Right ventricle myocardium superior (tissue), 1 donor: ENCODE results near the gene UBASH3A. TPM values are rescaled to one million over a fixed set of nuclear protein-coding genes. Genes with fewer than 3 reads are reported as not detected.

ENCODE experiments used
- ATAC-seq: fragments of 200-7000 bp; cut with Tn5 transposase; one replicate; pipeline ENCODE4 v1.9.1; 2020; ENCODE audit warnings: mild to moderate bottlenecking; ENCODE audit not compliant: poor library complexity
- DNase-seq: peaks from one replicate; pipeline ENCODE4 v3.0.0-alpha.2; 2020
- intact Hi-C: fragments of 100-400 bp; cut with DNase I; formaldehyde crosslinking; loops from one replicate; pipeline ENCODE4 v1.11.2; 2022
- total RNA-seq: library from RNA; stranded (reverse); fragmentation: NEBNext Ultra II Directional; extraction: Animal tissue kit (Norgen Biotek cat#: 25700); gene quantifications from one replicate; pipeline ENCODE4 v1.2.1, GENCODE V29; 2021
- donor health status: DM: no; HTN: yes; CAD: no; lungs with severe emphysema.

UBASH3A gene
- total RNA-seq, 1 donor from 2014 or later, result not detected

DNA sequence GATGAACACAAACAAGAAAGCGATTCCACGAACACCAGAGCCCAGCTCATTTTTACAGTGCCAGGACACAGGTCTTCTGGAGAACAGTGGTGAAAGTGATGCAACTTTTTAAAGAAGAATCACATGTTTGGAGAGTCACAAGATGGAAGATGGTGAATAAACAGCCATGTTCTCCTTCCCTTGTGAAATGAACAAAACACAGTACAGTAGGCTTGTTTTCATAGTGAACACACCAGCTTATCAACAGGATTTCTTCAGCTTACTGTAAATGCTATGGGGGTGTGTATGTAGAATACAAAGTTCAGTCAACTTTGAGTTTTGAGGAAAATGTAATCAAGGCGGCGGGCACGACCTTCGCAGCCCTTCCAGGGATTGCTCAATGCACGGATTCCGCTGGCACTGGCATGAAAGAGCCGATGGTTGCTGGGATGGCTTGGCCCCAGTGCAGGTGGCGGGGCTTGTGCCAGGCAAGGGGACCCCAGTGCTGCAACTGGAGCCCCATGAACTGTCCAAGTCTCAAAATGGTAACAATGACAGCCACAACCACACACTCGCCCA, 17.6 kb upstream of the UBASH3A start:
- intact Hi-C loops, result no loop called here
- DNase-seq, result no peak
- no peak for ATAC-seq

DNA sequence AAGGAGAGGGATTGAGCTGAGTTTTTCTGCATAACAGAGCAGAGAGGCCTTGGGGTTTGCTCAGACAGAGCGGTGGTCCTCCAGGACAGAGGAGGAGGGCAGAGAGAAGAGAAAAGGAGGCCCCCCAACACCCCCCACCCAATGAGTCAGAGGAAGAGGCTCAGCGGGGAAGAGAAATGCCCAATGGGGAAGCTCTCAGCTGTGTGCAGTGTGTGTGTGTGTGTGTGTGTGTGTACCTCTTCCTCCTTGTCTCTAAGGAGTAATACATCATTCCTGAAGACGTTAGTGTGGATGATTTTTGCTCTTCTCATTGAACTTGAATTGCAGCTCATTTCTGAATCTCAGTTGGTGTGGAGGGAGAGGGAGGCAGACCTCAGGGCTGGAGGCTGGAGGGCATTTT, 16.5 kb upstream of the UBASH3A start:
- intact Hi-C loops, result no loop called here
- ATAC-seq, result no peak
- no peak for DNase-seq

DNA sequence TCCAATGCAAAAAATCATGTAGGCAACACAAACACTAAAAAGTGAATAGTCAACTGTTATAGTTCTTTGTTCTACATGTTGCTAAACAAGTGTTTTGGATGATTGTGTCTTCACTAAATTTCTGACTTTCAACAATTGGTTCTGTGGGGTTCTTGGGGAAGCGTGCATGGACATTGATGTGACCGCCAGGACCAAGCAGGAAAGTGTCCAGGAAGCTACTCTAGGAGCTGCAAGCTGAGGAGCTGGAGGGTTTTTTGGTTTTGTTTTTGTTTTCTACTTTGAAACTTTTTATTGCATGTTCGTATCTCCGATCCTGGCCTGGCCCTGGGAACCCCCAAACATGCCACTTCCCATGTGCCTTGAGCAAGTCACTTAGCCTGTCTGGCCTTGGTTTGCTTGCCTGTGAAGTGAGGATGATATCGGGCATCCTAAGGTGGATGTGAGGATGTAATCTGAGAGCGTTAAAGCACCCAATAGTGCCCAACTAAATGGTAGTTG, 15.8 kb upstream of the UBASH3A start:
- intact Hi-C loops, result no loop called here
- ATAC-seq (no peak), DNase-seq (no peak)

DNA sequence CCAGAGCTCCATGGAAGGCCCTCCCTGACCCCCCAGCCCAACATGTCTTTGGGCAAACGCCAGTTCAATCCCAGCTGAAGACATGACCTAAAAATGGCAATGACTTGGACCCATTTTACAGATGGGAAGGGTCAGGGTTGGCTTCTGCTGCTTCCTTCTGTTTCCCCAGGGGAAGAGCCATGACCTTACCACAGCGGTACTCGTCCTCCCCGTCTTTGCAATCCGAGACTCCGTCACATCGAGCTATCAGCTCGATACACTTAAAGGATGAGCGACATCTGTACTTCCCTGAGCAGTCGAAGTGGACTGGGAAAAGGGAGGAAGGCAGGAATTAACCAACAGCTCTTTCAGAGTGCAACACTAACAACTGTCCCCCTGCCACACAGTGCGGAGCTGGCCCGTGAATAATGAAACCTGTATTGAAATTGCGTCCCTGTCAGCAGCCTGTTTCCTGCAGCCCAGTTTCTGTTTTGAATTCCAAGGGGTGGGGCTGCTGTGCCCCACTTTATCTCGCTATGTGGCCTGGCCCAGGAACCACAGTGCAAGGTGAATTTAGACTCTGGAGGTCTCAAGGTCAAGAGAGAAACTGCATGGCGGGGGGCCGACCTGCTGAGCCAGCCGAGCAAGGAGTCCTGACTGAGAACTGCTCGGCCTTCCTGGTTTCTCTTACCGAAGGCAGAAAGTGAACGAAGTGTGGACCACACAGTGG, 14.8 kb upstream of the UBASH3A start:
- intact Hi-C loops, result no loop called here
- ATAC-seq (peak; percentile 41), DNase-seq (no peak)

DNA sequence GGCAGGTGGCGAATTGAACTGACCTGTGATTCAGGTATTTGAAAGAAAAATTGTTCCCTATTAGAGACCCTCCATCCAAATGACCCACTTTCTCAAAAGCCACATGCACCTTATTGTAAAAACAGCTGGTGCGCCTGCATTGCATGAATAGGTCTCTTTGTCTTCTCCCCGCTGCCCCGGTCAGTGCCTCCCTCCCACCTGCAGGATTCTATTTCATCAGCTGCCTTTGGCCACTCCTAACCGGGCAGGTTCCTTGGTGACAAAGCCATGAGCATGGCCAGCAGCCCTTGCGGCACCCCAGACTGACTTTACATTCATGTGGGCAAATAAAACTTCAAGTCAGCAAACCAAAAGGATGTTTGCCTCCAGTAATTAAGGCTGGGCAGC, 14.3 kb upstream of the UBASH3A start:
- DNase-seq, result no peak

DNA sequence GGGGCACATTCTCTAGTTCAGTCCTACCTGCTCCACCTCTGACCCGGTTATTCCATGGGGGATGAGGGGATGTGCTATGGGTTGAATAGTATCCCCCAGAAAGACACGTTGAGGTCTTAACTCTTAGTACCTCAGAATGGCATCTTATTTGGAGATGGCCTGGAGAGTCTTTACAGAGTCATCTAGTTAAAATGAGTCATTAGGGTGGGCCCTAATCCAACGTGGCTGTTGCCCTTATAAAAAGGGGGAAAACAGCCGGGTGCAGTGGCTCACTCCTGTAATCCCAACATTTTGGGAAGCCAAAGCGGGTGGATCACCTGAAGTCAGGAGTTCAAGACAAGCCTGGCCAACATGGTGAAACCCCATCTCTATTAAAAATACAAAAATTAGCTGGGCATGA, 13.5 kb upstream of the UBASH3A start:
- DNase-seq, result no peak
- ATAC-seq, result no peak
- intact Hi-C loops, result no loop called here

More for the DNA sequence above, 14.3 kb upstream of the UBASH3A start:
- intact Hi-C loops, result no loop called here
- ATAC-seq, result no peak

DNA sequence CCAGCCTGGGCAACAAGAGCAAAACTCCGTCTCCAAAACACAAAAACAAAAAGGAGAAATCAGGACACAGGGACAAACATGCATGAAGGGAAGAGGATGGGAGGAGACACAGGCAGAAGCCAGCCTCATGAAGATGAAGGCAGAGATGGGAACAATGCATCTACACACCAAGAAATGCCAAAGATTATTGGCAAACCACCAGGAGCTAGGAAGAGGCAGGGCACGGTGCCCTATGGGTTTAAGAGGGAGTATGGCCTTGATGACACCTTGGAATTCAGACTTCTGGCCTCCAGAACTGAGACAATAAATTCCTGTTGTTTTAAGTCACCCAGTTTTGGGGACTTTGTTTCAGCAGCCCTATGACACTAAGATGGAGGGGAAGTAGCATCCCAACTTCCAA, 13.0 kb upstream of the UBASH3A start:
- DNase-seq, result no peak
- intact Hi-C loops, result no loop called here
- no peak for ATAC-seq

DNA sequence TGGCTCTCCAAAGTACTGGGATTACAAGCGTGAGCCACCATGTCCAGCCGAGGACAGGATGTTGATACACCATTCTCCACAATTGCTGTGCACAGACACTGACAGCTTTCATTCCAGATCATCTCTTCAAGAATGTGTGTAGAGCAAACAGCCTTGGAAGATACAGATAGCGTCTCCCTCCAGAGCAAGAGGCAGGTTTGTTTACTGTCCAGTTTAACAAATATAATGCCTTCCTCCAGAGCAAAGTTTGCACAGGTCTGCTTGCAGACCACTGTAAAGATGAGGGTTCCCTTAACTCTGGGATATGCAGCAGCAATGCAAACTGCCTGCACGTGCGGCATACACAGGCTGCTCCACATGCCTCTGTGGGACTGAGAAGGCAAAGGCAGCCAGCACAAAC, 12.4 kb upstream of the UBASH3A start:
- ATAC-seq (no peak), DNase-seq (no peak)
- intact Hi-C loops, result no loop called here

DNA sequence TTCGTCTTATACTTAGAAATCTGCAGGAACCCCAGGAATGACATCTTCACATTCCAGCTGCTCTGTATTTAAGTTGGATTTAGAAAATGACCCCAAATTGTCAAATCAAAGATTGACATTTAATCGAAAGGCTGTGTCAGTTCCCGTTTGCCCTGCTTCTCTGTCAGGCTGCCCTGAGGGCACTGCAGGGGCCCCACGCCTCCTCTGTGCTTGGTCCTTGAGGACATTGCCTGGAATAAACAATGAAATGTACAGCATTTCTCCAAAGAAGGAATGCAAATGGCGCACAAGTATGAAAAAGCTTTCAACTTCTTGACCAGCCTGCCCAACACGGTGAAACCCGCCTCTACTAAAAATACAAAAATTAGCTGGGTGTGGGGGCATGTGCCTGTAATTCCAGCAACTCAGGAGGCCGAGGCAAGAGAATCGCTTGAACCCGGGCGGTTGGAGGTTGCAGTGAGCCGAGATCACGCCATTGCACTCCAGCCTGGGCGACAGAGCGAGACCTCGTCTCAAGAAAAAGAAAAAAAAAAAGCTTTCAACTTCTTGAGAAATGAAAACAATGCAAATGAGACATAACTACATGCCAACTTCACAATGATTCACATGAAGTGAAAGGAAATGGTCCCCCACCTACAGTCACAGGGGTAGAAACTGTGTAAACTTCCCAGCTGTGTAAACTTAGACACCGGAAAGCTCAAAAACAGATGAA, 10.8 kb upstream of the UBASH3A start:
- ATAC-seq, result no peak
- intact Hi-C loops, result no loop called here

DNA sequence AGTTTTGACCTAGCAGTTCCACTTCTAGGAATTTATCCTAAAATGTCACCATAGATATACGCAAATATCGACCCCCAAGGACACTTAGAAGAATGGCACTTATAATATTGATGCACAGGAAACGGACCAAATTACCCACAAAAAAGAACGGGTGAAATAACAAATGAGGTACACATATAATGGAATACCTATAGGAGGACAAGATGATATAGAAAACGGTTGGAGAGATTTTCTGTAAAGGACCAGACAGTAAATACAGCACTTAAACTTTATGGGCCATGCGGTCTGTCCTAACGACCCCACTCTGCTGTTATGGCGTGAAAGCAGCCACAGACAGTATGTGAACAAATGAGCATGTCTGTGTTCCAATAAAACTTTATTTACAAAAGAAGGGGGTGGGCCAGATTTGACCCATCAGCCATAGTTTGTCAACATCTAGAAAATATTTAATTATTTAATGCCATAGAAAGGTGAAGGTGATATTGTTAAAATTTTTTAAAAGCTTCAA, 10.2 kb upstream of the UBASH3A start:
- DNase-seq, result no peak
- intact Hi-C loops, result no loop called here

More for the DNA sequence above, 10.8 kb upstream of the UBASH3A start:
- no peak for DNase-seq

DNA sequence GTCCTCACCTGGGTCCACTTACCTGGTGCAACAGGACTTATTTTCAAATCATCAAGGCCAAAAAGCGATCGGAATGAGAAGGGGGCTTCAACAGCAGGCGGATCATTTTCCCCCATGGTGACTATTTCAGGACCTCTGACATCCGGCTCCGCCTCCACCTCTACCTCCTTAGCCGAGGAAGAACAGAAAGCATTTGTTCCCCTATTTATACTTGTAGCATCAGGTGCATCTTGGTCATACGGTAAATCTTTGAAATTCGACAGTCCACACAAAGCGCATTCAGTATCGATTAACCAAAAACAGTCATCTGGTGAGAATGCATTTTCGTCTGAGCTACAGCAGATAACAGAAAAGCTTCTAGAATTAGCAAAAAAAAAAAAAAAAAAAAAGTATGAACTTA, 8.4 kb upstream of the UBASH3A start:
- DNase-seq (no peak), ATAC-seq (no peak)
- intact Hi-C loops, result no loop called here

More for the DNA sequence above, 10.2 kb upstream of the UBASH3A start:
- ATAC-seq, result no peak

DNA sequence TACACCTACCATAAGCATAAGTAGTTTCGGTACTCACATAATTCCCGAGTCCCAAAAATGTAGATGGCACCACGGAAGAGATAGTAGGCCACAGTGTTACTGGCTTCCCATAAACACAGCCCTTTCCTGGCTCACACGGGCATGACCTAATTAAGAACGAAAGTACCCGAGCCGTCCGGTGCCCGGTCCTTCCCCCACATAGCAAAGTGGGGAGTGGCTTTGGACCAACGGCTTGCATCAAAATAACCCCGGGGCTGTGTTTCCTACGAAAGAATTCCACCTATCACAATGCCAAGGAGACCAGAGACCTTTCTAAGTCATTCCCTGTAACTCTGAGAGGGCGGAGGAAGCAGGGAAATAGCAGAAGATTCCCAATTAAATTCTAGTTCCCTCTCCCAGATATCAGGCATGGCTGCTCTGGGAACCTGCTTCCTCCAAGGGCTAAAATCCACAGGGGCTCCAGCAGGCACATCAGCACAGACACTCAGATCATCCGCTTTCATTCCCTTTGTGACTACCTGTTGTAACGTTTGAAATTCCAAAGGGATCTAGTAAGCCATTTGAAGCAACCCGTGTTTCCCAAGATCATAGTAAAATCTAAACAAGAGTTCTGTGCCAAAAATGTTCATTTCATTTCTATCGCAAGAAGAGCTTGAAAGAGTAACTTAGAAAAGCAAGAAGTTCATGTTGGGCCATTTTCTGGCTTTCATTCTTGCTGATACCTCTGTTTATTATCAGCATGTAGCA, 7.6 kb upstream of the UBASH3A start, which contains the start of gene TMPRSS3:
TSS of gene TMPRSS3 (minus strand) at position 148 of the 747 bp plus-strand sequence. CDS start 635 bp downstream, outside the sequence.
- intact Hi-C loops, result no loop called here
- no peak for DNase-seq
- ATAC-seq, result no peak

DNA sequence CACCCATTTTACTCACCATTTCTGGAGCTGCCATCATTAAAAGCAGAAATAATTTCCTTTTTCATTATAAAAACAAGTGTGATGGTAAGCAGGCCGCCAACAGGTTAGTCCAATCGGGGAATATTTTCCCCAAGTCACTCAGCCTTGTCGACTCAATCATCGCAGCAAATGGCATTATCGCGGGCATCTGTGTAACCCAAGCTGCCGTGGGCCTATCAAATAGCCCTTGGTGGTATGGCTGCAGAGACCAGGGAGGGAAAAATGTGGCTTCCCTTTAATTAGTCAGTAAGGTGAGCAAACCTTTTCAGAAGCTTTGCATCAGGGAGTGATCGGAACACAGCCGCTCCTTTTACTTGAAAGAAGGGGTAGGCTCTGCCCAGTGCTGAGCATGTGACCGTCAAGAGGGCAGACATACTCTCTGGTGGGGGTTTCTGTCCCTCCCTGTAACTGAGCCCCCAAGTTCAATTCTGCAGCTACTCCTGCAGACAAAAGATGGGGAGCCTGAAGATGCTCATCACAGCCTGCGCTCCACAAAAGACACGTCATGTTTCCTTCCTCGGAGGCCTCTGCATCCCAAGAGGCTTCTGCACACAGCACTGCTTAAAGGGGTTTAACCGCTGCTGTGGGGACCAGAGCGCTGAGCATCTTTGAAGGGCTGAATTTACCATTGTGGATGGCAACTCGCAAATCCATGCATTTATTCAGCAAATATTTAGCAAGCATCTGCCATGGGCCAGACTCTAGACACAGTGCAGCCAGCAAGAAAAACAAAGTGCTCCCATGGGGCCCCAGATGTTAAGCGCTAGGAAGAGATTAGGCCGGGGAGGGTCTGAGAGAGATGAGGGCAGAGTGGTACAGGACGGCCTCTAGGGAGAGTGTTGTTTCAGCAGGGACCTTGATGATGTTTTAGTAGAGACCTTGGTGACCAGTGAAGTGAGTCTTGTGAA, 6.6 kb upstream of the UBASH3A start:
- ATAC-seq, result no peak
- no peak for DNase-seq
- intact Hi-C loops, result no loop called here

DNA sequence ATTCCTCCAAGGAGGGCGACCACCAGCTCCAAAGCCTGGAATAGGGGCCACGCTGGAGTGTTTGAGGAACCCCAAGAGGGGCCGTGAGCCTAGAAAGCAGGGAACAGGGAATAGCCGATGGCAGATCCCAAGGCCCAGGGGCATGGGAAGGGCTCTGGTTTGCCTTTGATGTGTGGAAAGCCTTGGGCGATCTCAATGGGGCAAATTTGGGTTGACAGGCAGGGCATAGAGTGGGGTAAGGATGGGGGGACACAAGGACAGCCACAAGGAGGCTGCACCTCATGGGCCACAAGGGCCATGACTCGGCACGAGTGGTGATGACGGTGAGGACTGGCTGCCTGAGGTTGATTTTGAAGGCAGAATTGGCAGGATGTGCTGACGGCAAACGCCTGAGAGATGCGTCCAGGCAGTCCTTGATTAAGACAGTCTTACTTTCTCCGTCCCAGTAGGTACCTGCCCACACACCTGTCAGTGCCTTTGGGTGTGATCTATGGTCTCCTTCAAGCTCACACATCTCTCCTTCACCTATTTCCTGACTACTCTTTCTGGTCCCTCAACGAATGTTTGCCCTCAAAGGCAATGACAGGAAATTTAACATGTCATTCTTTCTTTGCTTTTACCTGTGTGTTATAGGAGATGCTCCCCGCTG, 5.8 kb upstream of the UBASH3A start:
- no peak for ATAC-seq
- intact Hi-C loops, result no loop called here
- no peak for DNase-seq

DNA sequence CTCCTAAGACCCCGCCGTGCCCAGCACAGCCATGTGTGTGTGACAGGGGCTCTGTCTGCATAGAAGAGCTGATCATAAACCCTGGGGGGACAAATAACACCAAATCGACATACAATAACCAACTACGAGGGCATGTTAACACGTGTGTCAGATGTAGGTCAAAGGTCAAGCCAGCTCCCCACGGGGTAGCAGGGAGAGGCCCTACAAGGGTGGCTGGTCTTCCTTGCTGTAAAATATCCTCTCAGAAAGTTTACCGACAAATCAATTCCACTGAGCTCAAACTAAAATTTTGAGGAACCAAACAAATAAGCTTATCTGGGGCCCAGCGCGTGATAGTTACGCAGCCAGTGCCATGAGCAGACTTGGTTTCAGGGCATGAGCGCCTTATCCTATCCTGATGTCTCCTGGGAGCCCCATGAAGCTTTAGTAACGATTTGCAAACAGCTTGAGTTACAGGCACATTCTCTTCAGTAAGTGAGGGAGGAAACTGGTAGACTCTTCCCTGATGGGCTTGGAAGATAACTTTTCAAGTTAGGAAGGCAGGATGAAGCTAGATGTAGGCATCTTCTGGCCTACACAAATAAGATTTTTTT, 5.2 kb upstream of the UBASH3A start:
- DNase-seq (no peak), ATAC-seq (no peak)
- intact Hi-C loops, result no loop called here

DNA sequence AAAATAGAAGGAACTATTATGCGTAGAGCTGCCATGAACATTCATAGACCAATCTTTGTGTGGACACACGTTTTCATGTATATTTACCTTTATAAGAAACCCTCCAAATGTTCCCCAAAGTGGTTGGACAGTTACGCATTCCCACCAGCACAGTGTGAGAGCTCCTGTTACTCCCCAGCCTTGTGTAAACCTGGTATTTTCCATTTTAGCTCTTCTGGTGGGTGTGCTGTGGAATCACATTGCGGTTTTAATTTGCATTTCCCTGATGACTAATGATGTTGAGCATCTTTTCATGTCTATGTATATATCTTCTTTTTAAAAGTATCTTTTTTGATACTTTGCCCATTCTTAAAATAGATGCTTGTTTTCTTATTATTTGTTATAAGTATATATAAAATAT, 3.2 kb upstream of the UBASH3A start:
- no peak for ATAC-seq
- DNase-seq, result no peak
- intact Hi-C loops, result no loop called here

DNA sequence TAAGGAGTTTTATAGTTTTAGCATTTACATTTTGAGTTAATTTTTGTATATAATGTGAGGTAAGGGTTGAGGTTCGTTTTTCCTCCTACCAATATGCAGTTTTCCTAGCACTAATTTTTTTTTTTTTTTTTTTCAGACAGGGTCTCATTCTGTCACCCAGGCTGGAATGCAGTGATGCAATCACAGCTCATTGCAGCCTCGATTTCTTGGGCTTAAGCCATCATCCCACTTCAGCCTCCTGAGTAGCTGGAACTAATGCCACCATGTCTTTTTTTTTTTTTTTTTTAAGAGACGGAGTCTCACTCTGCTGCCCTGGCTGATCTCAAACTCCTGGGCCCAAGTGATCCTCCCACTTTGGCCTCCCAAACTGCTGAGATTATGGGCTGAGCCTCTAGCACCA, 2.5 kb upstream of the UBASH3A start:
- DNase-seq (no peak), ATAC-seq (no peak)
- intact Hi-C loops, result no loop called here
